Gastrocnemius medialis (tissue), 4 donors: ENCODE results near the gene PITX1.

ENCODE experiments used
- CTCF ChIP-seq, 5 experiments: fragments of 450-650 bp in 3 of 5; fragments of 200-600 bp in 2 of 5; sonication (generic) in 2 of 5; IDR thresholded peaks in 4 of 5; conservative IDR thresholded peaks in 1 of 5; 1 replicate in 4 of 5; 2 replicates in 1 of 5; pipeline ENCODE4 v1.5.1; 2016 to 2019; ENCODE audit warnings: antibody characterized with exemption in 5 of 5, mild to moderate bottlenecking in 3 of 5, moderate library complexity in 3 of 5
- POLR2A ChIP-seq, 2 donors: fragments of 450-650 bp; IDR thresholded peaks; one replicate each; pipeline ENCODE4 v1.6.1; 2017; ENCODE audit warnings: antibody characterized with exemption in 2 of 2, mild to moderate bottlenecking in 2 of 2, moderate library complexity in 2 of 2

DNA sequence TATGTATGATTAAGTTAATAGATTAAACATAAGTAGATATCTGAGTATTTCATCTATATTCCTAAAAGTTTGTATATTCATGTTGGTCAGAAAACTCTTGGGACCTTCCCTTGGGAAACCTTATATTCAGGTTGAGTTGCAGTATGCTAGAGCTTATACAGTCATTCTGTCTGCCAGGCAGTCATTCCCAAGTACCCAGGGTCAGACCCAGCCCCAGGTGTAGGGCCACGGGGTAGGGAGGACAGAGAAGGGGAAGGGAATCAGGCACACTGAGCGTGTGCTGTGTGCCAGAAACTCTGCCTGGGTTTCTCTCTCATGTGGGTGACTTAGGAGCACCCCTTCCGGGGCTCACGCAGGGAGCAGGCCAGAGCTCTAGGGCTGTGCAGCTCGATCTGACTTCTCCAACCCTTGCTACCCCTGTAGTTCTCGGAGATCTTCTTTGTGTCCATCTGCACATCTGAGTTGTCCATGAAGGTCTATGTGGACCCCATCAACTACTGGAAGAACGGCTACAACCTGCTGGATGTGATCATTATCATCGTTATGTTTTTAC is 38.1 kb downstream of the PITX1 start:
- TF ChIP-seq CTCF (IDR thresholded peaks at IDR 0.05 in 4 of 5, conservative IDR thresholded peaks at IDR 0.05 in 1 of 5): no peak
- TF ChIP-seq POLR2A (IDR thresholded peaks at IDR 0.05): no peak
